IMR-90 (cell line): ENCODE measurements around the gene TAF3. TPM values are rescaled to one million over a fixed set of nuclear protein-coding genes. Genes with fewer than 3 reads are reported as not detected.

ENCODE experiments used
- ATAC-seq: fragments of 200-7000 bp; cut with Tn5 transposase; 2 replicates; pipeline ENCODE4 v1.9.1; 2020; ENCODE audit warnings: low read depth, mild to moderate bottlenecking, moderate library complexity
- BruUV-seq: library from RNA; stranded (reverse); fragments of 400-500 nt; replicated peaks from 2 replicates; lab custom pipeline; 2021; lab: Mats Ljungman, UMichigan
- CTCF ChIA-PET: fragments of 300-600 bp; formaldehyde crosslinking; extraction: SDS; loops from one replicate; lab custom pipeline; 2021; ENCODE audit warnings: antibody characterized with exemption; lab: Yijun Ruan, JAX
- POLR2A ChIA-PET: fragments of 300-600 bp; sonication (Branson Sonifier 250); formaldehyde crosslinking; loops from one replicate; lab custom pipeline; 2022; ENCODE audit warnings: antibody characterized with exemption; ENCODE audit not compliant: unreplicated experiment; lab: Charles Lee
- DNase-seq: peaks from one replicate; pipeline ENCODE4 v3.0.0; 2013
- H2AFZ ChIP-seq: replicated peaks from 2 replicates; pipeline ENCODE3; 2013; ENCODE audit warnings: low read length, mild to moderate bottlenecking; ENCODE audit not compliant: poor library complexity
- H2AK5ac ChIP-seq: 2 replicates; pipeline ENCODE4 v1.6.1; 2013; ENCODE audit warnings: low read depth, low read length, inconsistent platforms
- H2AK9ac ChIP-seq: replicated peaks from 2 replicates; pipeline ENCODE3; 2013; ENCODE audit warnings: mild to moderate bottlenecking, low read depth, low read length, moderate library complexity; ENCODE audit not compliant: poor library complexity
- H2BK120ac ChIP-seq: 2 replicates; pipeline ENCODE4 v1.6.1; 2013; ENCODE audit warnings: low read depth, low read length, inconsistent platforms
- H2BK15ac ChIP-seq: 3 replicates; pipeline ENCODE4 v1.6.1; 2013; ENCODE audit warnings: low read depth, low read length, inconsistent platforms
- H2BK20ac ChIP-seq: 2 replicates; pipeline ENCODE4 v1.6.1; 2013; ENCODE audit warnings: low read depth, mild to moderate bottlenecking, inconsistent platforms, low read length, moderate library complexity
- H2BK5ac ChIP-seq: 2 replicates; pipeline ENCODE4 v1.6.1; 2013; ENCODE audit warnings: mild to moderate bottlenecking, low read depth, low read length, inconsistent platforms; ENCODE audit not compliant: poor library complexity, severe bottlenecking
- H3K14ac ChIP-seq: replicated peaks from 2 replicates; pipeline ENCODE4 v1.6.1; 2013; ENCODE audit warnings: low read depth, low read length, inconsistent platforms
- H3K18ac ChIP-seq: 2 replicates; pipeline ENCODE4 v1.6.1; 2013; ENCODE audit warnings: low read depth, low read length, control low read depth
- H3K23ac ChIP-seq: 2 replicates; pipeline ENCODE4 v1.6.1; 2013; ENCODE audit warnings: low read depth, low read length, inconsistent platforms
- H3K27ac ChIP-seq: 2 replicates; pipeline ENCODE4 v1.5.1; 2013; ENCODE audit warnings: mild to moderate bottlenecking, control low read depth, low read length; ENCODE audit not compliant: insufficient read depth
- H3K27me3 ChIP-seq: 2 replicates; pipeline ENCODE4 v1.6.1; 2013; ENCODE audit warnings: low read length; ENCODE audit not compliant: control insufficient read depth, insufficient read depth
- H3K36me3 ChIP-seq: 2 replicates; pipeline ENCODE4 v1.6.1; 2013; ENCODE audit warnings: low read length, mixed read lengths; ENCODE audit not compliant: control insufficient read depth, insufficient read depth
- H3K4ac ChIP-seq: 2 replicates; pipeline ENCODE4 v1.6.1; 2013; ENCODE audit warnings: low read depth, low read length, inconsistent platforms
- H3K4me1 ChIP-seq: 2 replicates; pipeline ENCODE4 v1.6.1; 2013; ENCODE audit warnings: low read length, mixed read lengths; ENCODE audit not compliant: control insufficient read depth, insufficient read depth
- H3K4me2 ChIP-seq: 2 replicates; pipeline ENCODE4 v1.6.1; 2013; ENCODE audit warnings: low read depth, mild to moderate bottlenecking, control low read depth, low read length, moderate library complexity
- H3K4me3 ChIP-seq: 2 replicates; pipeline ENCODE4 v1.5.1; 2013; ENCODE audit warnings: low read depth, mild to moderate bottlenecking, control low read depth, low read length, moderate library complexity; ENCODE audit not compliant: insufficient read depth
- H3K56ac ChIP-seq: 2 replicates; pipeline ENCODE4 v1.6.1; 2013; ENCODE audit warnings: low read length, inconsistent platforms; ENCODE audit not compliant: insufficient read depth; ENCODE audit errors: extremely low read depth
- H3K79me1 ChIP-seq, 2 experiments: 2 replicates each; pipeline ENCODE4 v1.6.1; 2013; ENCODE audit warnings: low read length in 2 of 2, inconsistent platforms in 1 of 2, low read depth in 1 of 2
- H3K9ac ChIP-seq: 2 replicates; pipeline ENCODE4 v1.6.1; 2013; ENCODE audit warnings: low read depth, low read length, control low read depth
- H3K9me1 ChIP-seq: 2 replicates; pipeline ENCODE4 v1.6.1; 2013; ENCODE audit warnings: low read length, inconsistent platforms; ENCODE audit not compliant: insufficient read depth
- H3K9me3 ChIP-seq: 2 replicates; pipeline ENCODE4 v1.6.1; 2013; ENCODE audit warnings: low read length; ENCODE audit not compliant: control insufficient read depth, insufficient read depth
- H4K20me1 ChIP-seq: 2 replicates; pipeline ENCODE4 v1.6.1; 2013; ENCODE audit warnings: low read length, inconsistent platforms; ENCODE audit not compliant: insufficient read depth
- H4K5ac ChIP-seq: 2 replicates; pipeline ENCODE4 v1.6.1; 2013; ENCODE audit warnings: mild to moderate bottlenecking, low read depth, low read length, control low read depth
- H4K8ac ChIP-seq, 2 experiments: 2 replicates each; pipeline ENCODE4 v1.6.1; 2013; ENCODE audit warnings: low read depth in 2 of 2, low read length in 2 of 2, control low read depth in 1 of 2, inconsistent platforms in 1 of 2
- H4K91ac ChIP-seq: 2 replicates; pipeline ENCODE4 v1.6.1; 2013; ENCODE audit warnings: low read depth, low read length, inconsistent platforms; ENCODE audit not compliant: insufficient read depth
- CEBPB ChIP-seq: IDR thresholded peaks from 2 replicates; pipeline ENCODE4 v1.6.1; 2012; ENCODE audit warnings: low read depth, low read length, improper control_type of control experiment
- CHD1 ChIP-seq: IDR thresholded peaks from 2 replicates; pipeline ENCODE4 v1.6.1; 2012; ENCODE audit warnings: low read depth, low read length, improper control_type of control experiment
- ELK1 ChIP-seq: fragments of 150-350 bp; IDR thresholded peaks from 2 replicates; pipeline ENCODE4 v1.6.1; 2016; ENCODE audit warnings: low read depth, mild to moderate bottlenecking, low read length, moderate library complexity, borderline replicate concordance
- FOS ChIP-seq: fragments of 150-350 bp; IDR thresholded peaks from 2 replicates; pipeline ENCODE4 v1.6.1; 2016; ENCODE audit warnings: low read depth, low read length
- MAFK ChIP-seq: IDR thresholded peaks from 2 replicates; pipeline ENCODE4 v1.6.1; 2012; ENCODE audit warnings: low read depth, low read length, improper control_type of control experiment
- MAZ ChIP-seq: IDR thresholded peaks from 2 replicates; pipeline ENCODE4 v1.6.1; 2012; ENCODE audit warnings: low read depth, mild to moderate bottlenecking, low read length, improper control_type of control experiment, moderate library complexity, borderline replicate concordance
- MXI1 ChIP-seq: IDR thresholded peaks from 2 replicates; pipeline ENCODE4 v1.6.1; 2012; ENCODE audit warnings: low read depth, mild to moderate bottlenecking, low read length, moderate library complexity, borderline replicate concordance
- NFE2L2 ChIP-seq: fragments of 150-350 bp; IDR thresholded peaks from 2 replicates; pipeline ENCODE4 v1.6.1; 2016; ENCODE audit warnings: low read depth, mild to moderate bottlenecking, low read length
- POLR2A ChIP-seq: IDR thresholded peaks from 2 replicates; pipeline ENCODE4 v1.6.1; 2012; ENCODE audit warnings: mild to moderate bottlenecking, low read depth, low read length
- RAD21 ChIP-seq: IDR thresholded peaks from 2 replicates; pipeline ENCODE4 v1.6.1; 2012; ENCODE audit warnings: low read length, improper control_type of control experiment
- RCOR1 ChIP-seq: IDR thresholded peaks from 2 replicates; pipeline ENCODE4 v1.6.1; 2012; ENCODE audit warnings: mild to moderate bottlenecking, low read length, improper control_type of control experiment; ENCODE audit not compliant: insufficient replicate concordance
- RFX5 ChIP-seq: IDR thresholded peaks from 2 replicates; pipeline ENCODE4 v1.8.0; 2012; ENCODE audit warnings: low read depth, mild to moderate bottlenecking, low read length, moderate library complexity
- SMC3 ChIP-seq: fragments of 150-350 bp; IDR thresholded peaks from 2 replicates; pipeline ENCODE4 v1.6.1; 2016; ENCODE audit warnings: low read depth, mild to moderate bottlenecking, antibody characterized with exemption, low read length, moderate library complexity
- USF2 ChIP-seq: fragments of 150-350 bp; IDR thresholded peaks from 2 replicates; pipeline ENCODE4 v1.6.1; 2017; ENCODE audit warnings: mild to moderate bottlenecking, antibody characterized with exemption, low read length, low read depth
- WGBS, 2 experiments: methylation state at CpG; one replicate each; pipeline versions ENCODE4 v1.1.5 to v1.1.7; 2013; ENCODE audit warnings: missing lambda C conversion rate in 2 of 2; ENCODE audit not compliant: insufficient read length in 1 of 2; ENCODE audit errors: extremely low coverage in 2 of 2; 5-methylcytosine and 5-hydroxymethylcytosine counted together
- dilution Hi-C: fragments of 300-500 bp; cut with HindIII; formaldehyde crosslinking; loops from one replicate; pipeline ENCODE4 v1.14.3; 2018; ENCODE audit warnings: low sequenced_read_pairs; ENCODE audit not compliant: unreplicated experiment
- in situ Hi-C: fragments of 300-500 bp; cut with MboI; formaldehyde crosslinking; loops from 3 replicates; pipeline ENCODE4 v1.14.3; 2019; ENCODE audit warnings: low sequenced_read_pairs, inconsistent platforms, mixed read lengths
- intact Hi-C: fragments of 100-400 bp; cut with micrococcal nuclease; formaldehyde crosslinking; loops from 2 replicates; pipeline ENCODE4 v1.10.0; 2022
- polyA plus RNA-seq, 3 experiments: library from polyadenylated mRNA; depleted of rRNA; stranded (reverse); fragments of >200 nt; gene quantifications; 2 replicates each; pipeline ENCODE4 v1.2.3, GENCODE V29; 2012; ENCODE audit warnings: low replicate concordance in 1 of 3
- total RNA-seq: library from RNA; depleted of rRNA; stranded (reverse); fragments of >200 nt; gene quantifications from 2 replicates; pipeline ENCODE4 v1.2.3, GENCODE V29; 2012

TAF3 gene
- total and polyA plus RNA-seq, 2 of the 4 experiments (the other 2 are of a cell fraction), result 1.4 to 2.3 TPM

- H3K56ac ChIP-seq, result no peak overlapping the region
- H3K14ac ChIP-seq, result no peak overlapping the region
- no peak overlapping the region for H3K27ac ChIP-seq
- no peak overlapping the region for H3K4me2 ChIP-seq
- no peak overlapping the region for H4K5ac ChIP-seq
- H2BK20ac ChIP-seq, result no peak overlapping the region
- no peak overlapping the region for H2AK5ac ChIP-seq
- POLR2A ChIA-PET, result no interaction called here
- no peaks in the 10 kb centered on the region for H3K4me1 ChIP-seq
- peaks cover 6 to 7% of the 10 kb centered on the region in 2 experiments; a peak in 3 of 4 replicates for H3K79me1 ChIP-seq
- no peak overlapping the region for H2BK5ac ChIP-seq
- TF ChIP-seq NFE2L2, result no peak
- no peak for TF ChIP-seq RFX5
- no peak for TF ChIP-seq MAFK
- no peak for TF ChIP-seq USF2
- no peak for TF ChIP-seq POLR2A
- no peak for TF ChIP-seq MXI1
- TF ChIP-seq RCOR1, result no peak
- TF ChIP-seq MAZ, result no peak
- no peak for TF ChIP-seq CHD1
- TF ChIP-seq FOS, result no peak
- no peak for TF ChIP-seq RAD21
- no peak for TF ChIP-seq SMC3
- TF ChIP-seq CEBPB, result no peak
- TF ChIP-seq ELK1, result no peak
- in situ Hi-C loops, result no loop called here
- H4K20me1 ChIP-seq, result no peaks in the 10 kb centered on the region
- no CpG with 5 or more reads among the region's 2 CpGs for WGBS, 2 experiments
- H3K4ac ChIP-seq, result no peak overlapping the region
- CTCF ChIA-PET, result no interaction called here
- no peak overlapping the region for H3K9ac ChIP-seq
- ATAC-seq (no peak), DNase-seq (no peak)
- H3K27me3 ChIP-seq, result no peaks in the 10 kb centered on the region
- H4K91ac ChIP-seq, result no peak overlapping the region
- no peak overlapping the region for H2AK9ac ChIP-seq
- BruUV-seq, result no TSS peak
- H3K18ac ChIP-seq, result no peak overlapping the region
- H3K9me3 ChIP-seq, result no peaks in the 10 kb centered on the region
- dilution Hi-C loops, result no loop called here
- no peak overlapping the region for H3K4me3 ChIP-seq
- H2BK120ac ChIP-seq, result no peak overlapping the region
- no peak overlapping the region for H2BK15ac ChIP-seq
- H4K8ac ChIP-seq, result no peak overlapping the region
- H3K36me3 ChIP-seq, result no peaks in the 10 kb centered on the region
- no peak overlapping the region for H3K23ac ChIP-seq
- H2AFZ ChIP-seq, result no peak overlapping the region
- intact Hi-C loops, result no loop called here
- peaks cover 5% of the 10 kb centered on the region; the same call in 1 of the 2 replicates for H3K9me1 ChIP-seq
Measured at GRCh38 chr10:7906128-7906527, 87.8 kb downstream of the TAF3 start.
